Stimulated activated naive CD8-positive, alpha-beta T cell treated with anti-CD3 and anti-CD28 coated beads, Interleukin-15, Interleukin-2, amounts not matched to agents 100 ng/mL and 50 ng/mL, for 24 hours (primary cell): Measurements from ENCODE around the gene RAB3IL1.
"Not testable (repeated sequence)": the region's sequence is repeated elsewhere in the genome, so short reads cannot be mapped to it uniquely, and the experiment has no call there.

Source experiments
- H3K27ac Mint-ChIP-seq: one replicate; pipeline ENCODE4 v1.8.0; 2021; ENCODE audit warnings: mild to moderate bottlenecking, mixed read lengths
- H3K27me3 Mint-ChIP-seq: one replicate; pipeline ENCODE4 v1.8.0; 2021; ENCODE audit warnings: mixed read lengths
- H3K36me3 Mint-ChIP-seq: one replicate; pipeline ENCODE4 v1.8.0; 2021; ENCODE audit warnings: low read depth, mixed read lengths
- H3K4me1 Mint-ChIP-seq: one replicate; pipeline ENCODE4 v1.8.0; 2021; ENCODE audit warnings: low read depth, mixed read lengths
- H3K4me3 Mint-ChIP-seq: one replicate; pipeline ENCODE4 v1.8.0; 2021; ENCODE audit warnings: mild to moderate bottlenecking, mixed read lengths
- H3K9me3 Mint-ChIP-seq: one replicate; pipeline ENCODE4 v1.8.0; 2021; ENCODE audit warnings: mixed read lengths

Gene RAB3IL1

DNA sequence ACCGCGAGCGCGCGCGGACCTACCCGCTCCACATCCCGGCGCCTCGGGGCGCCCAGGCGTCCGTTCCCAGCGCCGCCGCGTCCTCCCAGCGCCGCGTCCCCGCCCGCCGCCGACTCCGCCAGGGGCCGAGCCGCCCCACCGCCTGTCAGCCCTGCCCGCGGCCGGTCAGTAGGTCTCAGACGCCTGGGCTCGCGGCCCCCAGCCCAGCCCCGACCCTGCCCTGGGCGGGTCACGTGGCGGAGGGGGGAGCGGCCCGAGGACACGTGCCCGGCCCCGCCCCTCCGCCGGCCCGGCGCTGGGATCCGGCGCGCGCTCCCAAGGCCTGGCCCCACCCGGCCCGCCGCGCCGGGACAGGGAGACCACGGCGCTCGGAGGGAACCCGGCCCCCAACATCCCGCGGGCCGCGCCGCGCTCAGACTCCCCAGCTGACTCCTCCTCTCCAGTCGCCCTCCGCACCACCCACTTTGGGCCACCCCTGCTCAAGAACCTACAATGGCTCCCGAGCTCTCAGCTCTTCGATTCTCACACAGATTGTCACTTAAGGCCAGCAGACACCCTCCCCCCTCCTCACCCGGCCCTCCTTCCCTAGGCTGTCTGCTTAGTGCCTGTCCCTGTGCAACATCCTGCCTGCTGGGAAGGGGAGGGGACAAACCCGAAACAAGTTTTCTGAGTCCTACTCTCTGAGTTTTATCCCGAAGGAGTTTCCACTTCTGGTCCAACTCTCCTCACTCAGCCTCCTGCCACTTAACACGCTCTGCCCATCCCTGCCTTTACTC lies at the start of gene RAB3IL1:
Gene RAB3IL1 (minus strand): TSS at position 233 of the 776 bp plus-strand sequence. CDS start 199 bp downstream, at position 34.
- no peaks in the 10 kb centered on the region for H3K9me3 Mint-ChIP-seq
- peaks cover 9% of the 10 kb centered on the region for H3K4me1 Mint-ChIP-seq
- no peaks in the 10 kb centered on the region for H3K36me3 Mint-ChIP-seq
- H3K27me3 Mint-ChIP-seq, result peaks cover 51% of the 10 kb centered on the region
- no peak within 1 kb of the TSS for H3K27ac Mint-ChIP-seq
- H3K4me3 Mint-ChIP-seq, result peak within 1 kb of the TSS; percentile 72

- Mint-ChIP-seq H3K27me3 (no peaks in the 10 kb centered on the region), H3K4me1 (peaks cover 66% of the 10 kb centered on the region), H3K4me3 (peak overlapping the region; percentile 91), H3K9me3 (no peaks in the 10 kb centered on the region), H3K36me3 (peaks cover 32% of the 10 kb centered on the region), H3K27ac (peak overlapping the region; percentile 86)
These were observed 49.4 kb upstream of the RAB3IL1 start for GRCh38 chr11:61966734-61967115.

DNA sequence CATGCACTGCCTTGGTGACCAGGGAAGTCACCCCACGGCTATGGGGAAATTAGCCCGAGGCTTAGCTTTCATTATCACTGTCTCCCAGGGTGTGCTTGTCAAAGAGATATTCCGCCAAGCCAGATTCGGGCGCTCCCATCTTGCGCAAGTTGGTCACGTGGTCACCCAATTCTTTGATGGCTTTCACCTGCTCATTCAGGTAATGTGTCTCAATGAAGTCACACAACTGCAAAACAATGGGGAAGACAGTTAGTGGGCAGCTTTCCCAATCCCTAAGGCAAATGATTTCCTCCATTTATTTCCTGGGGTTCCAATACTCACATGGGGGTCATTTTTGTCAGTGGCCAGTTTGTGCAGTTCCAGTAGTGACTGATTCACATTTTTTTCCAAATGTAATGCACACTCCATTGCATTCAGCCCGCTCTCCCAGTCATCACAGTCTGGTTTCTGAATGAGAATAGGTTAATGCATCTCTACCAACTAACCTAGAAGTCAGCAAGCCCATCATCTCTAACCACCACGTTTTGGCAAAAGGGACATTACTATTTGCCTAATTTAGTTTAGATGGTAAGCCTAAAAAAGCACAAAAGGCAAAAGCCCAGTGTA lies 47.4 kb upstream of the RAB3IL1 start:
- peaks cover 50% of the 10 kb centered on the region for H3K4me1 Mint-ChIP-seq
- peak overlapping the region; percentile 91 for H3K4me3 Mint-ChIP-seq
- H3K9me3 Mint-ChIP-seq, H3K27me3 Mint-ChIP-seq: not testable (repeated sequence)
- peak overlapping the region; percentile 24 for H3K27ac Mint-ChIP-seq
- H3K36me3 Mint-ChIP-seq, result peaks cover 32% of the 10 kb centered on the region

GRCh38 chr11:61964058-61964665 lies 46.8 kb upstream of the RAB3IL1 start:
- peaks cover 32% of the 10 kb centered on the region for H3K36me3 Mint-ChIP-seq
- H3K27me3 Mint-ChIP-seq, result no peaks in the 10 kb centered on the region
- H3K27ac Mint-ChIP-seq, result peak overlapping the region; percentile 7
- H3K4me3 Mint-ChIP-seq, result peak overlapping the region; percentile 3
- no peaks in the 10 kb centered on the region for H3K9me3 Mint-ChIP-seq
- H3K4me1 Mint-ChIP-seq, result peaks cover 45% of the 10 kb centered on the region

- peaks cover 32% of the 10 kb centered on the region for H3K36me3 Mint-ChIP-seq
- peak overlapping the region; percentile 3 for H3K4me3 Mint-ChIP-seq
These were observed 46.1 kb upstream of the RAB3IL1 start for GRCh38 chr11:61963282-61964057.

DNA sequence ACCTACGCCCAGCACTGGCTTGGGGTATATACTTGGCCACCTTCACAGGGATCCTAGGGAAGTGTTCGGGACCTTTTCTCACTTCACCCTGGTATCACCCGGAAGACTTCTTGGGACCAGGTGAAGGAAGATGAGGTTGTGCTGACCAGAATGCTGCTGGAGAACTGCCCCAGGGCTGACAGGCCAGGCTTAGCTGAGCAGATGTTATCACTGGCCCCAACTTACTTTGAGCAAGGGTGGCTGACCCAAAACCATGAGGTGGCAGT lies 45.6 kb upstream of the RAB3IL1 start:
- H3K4me3 Mint-ChIP-seq, result no peak overlapping the region
- no peaks in the 10 kb centered on the region for H3K9me3 Mint-ChIP-seq
- peaks cover 32% of the 10 kb centered on the region for H3K36me3 Mint-ChIP-seq
- peaks cover 37% of the 10 kb centered on the region for H3K4me1 Mint-ChIP-seq
- H3K27me3 Mint-ChIP-seq, result no peaks in the 10 kb centered on the region
- no peak overlapping the region for H3K27ac Mint-ChIP-seq

More at GRCh38 chr11:61963282-61964057, 46.1 kb upstream of the RAB3IL1 start:
- no peaks in the 10 kb centered on the region for H3K9me3 Mint-ChIP-seq
- H3K27me3 Mint-ChIP-seq, result no peaks in the 10 kb centered on the region
- peak overlapping the region; percentile 28 for H3K27ac Mint-ChIP-seq
- peaks cover 40% of the 10 kb centered on the region for H3K4me1 Mint-ChIP-seq

DNA sequence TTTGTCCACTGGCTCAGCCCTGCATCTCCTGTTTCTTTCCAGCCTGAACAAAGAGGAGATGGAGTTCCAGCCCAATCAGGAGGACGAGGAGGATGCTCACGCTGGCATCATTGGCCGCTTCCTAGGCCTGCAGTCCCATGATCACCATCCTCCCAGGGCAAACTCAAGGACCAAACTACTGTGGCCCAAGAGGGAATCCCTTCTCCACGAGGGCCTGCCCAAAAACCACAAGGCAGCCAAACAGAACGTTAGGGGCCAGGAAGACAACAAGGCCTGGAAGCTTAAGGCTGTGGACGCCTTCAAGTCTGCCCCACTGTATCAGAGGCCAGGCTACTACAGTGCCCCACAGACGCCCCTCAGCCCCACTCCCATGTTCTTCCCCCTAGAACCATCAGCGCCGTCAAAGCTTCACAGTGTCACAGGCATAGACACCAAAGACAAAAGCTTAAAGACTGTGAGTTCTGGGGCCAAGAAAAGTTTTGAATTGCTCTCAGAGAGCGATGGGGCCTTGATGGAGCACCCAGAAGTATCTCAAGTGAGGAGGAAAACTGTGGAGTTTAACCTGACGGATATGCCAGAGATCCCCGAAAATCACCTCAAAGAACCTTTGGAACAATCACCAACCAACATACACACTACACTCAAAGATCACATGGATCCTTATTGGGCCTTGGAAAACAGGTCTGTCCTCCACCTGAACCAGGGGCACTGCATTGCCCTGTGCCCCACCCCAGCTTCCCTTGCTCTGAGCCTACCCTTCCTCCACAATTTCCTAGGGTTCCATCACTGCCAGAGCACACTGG lies 45.0 kb upstream of the RAB3IL1 start:
- H3K9me3 Mint-ChIP-seq, result no peaks in the 10 kb centered on the region
- H3K4me1 Mint-ChIP-seq, result peaks cover 37% of the 10 kb centered on the region
- no peaks in the 10 kb centered on the region for H3K27me3 Mint-ChIP-seq
- peak overlapping the region; percentile 52 for H3K27ac Mint-ChIP-seq
- peaks cover 32% of the 10 kb centered on the region for H3K36me3 Mint-ChIP-seq
- H3K4me3 Mint-ChIP-seq, result no peak overlapping the region

DNA sequence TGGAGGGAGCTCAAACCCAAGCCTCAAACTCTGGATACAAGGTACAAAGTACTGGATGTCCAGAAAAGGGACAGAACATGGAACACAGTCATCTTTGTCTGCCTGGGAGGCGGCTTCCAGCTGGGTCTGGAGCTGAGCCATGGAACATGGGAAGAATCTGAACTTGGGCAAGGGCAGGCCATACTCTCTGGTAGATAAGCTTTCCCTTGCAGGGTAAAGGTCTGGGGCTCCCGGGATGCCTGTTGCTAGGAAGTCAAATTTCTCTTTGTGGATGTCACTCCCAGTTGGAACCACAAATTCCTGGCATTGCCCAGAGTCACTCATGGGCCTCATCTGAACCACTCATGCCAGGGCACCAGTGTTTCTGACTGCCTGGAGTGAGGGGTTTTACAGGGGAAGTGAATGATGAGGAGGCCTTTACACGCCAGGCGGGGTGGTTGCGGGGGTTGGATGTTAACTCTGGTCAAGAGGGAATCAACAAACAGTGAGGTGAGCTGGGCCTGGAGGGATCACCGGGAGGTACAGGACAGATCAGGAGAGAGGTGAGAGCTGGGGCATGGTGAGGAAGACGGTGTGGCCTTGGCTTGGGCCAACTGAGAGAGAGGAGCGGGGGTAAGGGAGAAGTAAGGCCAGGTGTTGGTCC lies 44.3 kb upstream of the RAB3IL1 start:
- H3K4me1 Mint-ChIP-seq, result peaks cover 37% of the 10 kb centered on the region
- H3K27me3 Mint-ChIP-seq, result no peaks in the 10 kb centered on the region
- H3K4me3 Mint-ChIP-seq, result no peak overlapping the region
- H3K27ac Mint-ChIP-seq, result peak overlapping the region; percentile 22
- no peaks in the 10 kb centered on the region for H3K9me3 Mint-ChIP-seq
- peaks cover 32% of the 10 kb centered on the region for H3K36me3 Mint-ChIP-seq

GRCh38 chr11:61960532-61960931 lies 43.2 kb upstream of the RAB3IL1 start:
- no peak overlapping the region for H3K27ac Mint-ChIP-seq
- H3K4me1 Mint-ChIP-seq, result peaks cover 37% of the 10 kb centered on the region
- H3K36me3 Mint-ChIP-seq, result peaks cover 24% of the 10 kb centered on the region

DNA sequence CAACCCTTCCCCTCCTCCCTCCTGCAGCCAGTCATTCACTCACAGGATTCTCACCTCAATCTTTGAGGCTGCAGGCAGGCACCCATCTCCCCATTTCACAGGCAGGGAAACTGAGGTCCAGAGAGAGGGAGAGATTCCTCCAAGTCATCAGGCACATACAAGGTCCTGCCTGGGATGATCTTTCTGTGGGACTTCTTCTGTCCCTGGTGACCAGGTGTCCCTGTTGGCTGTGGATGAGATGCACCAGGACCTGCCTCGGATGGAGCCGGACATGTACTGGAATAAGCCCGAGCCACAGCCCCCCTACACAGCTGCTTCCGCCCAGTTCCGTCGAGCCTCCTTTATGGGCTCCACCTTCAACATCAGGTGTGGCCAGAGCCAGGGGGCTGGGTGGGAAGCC lies 42.3 kb upstream of the RAB3IL1 start:
- Mint-ChIP-seq H3K4me1 (peaks cover 28% of the 10 kb centered on the region), H3K27ac (no peak overlapping the region), H3K4me3 (no peak overlapping the region), H3K9me3 (no peaks in the 10 kb centered on the region), H3K36me3 (peaks cover 15% of the 10 kb centered on the region), H3K27me3 (no peaks in the 10 kb centered on the region)

More at GRCh38 chr11:61960532-61960931, 43.2 kb upstream of the RAB3IL1 start:
- Mint-ChIP-seq H3K9me3 (no peaks in the 10 kb centered on the region), H3K4me3 (no peak overlapping the region), H3K27me3 (no peaks in the 10 kb centered on the region)

DNA sequence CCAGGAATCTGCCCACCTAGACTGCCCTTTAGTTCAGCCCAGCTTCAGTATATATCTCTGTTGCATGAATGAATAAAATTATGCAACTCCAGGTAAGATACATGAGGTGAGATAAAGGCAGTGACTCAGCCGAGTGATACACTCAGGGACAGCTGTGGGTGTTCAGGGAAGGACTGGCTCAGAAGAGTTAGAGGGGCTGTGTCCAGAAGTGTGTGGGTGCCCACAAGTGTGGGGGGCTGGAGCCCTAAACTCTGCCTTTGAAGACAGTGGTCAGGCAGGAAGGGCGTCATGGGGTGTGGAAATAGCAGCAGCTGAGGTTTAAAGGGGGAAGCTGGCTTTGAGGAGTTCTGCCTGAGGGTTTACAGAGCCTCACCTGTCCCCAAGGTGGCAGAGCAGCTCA lies 41.7 kb upstream of the RAB3IL1 start:
- Mint-ChIP-seq H3K4me1 (peaks cover 23% of the 10 kb centered on the region), H3K27ac (no peak overlapping the region), H3K9me3 (no peaks in the 10 kb centered on the region), H3K4me3 (no peak overlapping the region), H3K27me3 (peaks cover 4% of the 10 kb centered on the region), H3K36me3 (peaks cover 9% of the 10 kb centered on the region)

DNA sequence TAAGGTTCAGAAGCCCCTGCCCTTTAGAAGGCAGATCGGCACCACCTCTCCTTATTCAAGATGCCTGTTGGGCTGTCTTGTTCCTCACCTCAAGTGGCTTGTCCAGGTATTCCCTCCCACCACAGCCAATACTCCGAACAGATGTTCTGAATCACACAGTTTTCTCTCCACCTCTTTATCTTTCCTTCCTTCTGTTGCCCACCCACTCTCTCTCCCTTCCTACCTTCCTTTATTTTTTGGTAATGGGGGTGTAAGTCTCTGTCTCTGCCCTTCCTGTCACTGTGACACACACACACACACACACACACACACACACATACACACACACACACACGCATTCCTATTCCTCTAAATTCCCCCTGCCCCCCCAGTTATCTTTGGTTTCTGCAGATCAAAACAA lies 41.2 kb upstream of the RAB3IL1 start:
- peaks cover 18% of the 10 kb centered on the region for H3K4me1 Mint-ChIP-seq
- peaks cover 9% of the 10 kb centered on the region for H3K27me3 Mint-ChIP-seq
- H3K27ac Mint-ChIP-seq, result no peak overlapping the region
- no peaks in the 10 kb centered on the region for H3K9me3 Mint-ChIP-seq
- no peak overlapping the region for H3K4me3 Mint-ChIP-seq
- peaks cover 4% of the 10 kb centered on the region for H3K36me3 Mint-ChIP-seq

GRCh38 chr11:61957021-61957770 lies 39.8 kb upstream of the RAB3IL1 start:
- Mint-ChIP-seq H3K4me3 (no peak overlapping the region), H3K36me3 (no peaks in the 10 kb centered on the region), H3K27me3 (peaks cover 9% of the 10 kb centered on the region), H3K4me1 (peaks cover 14% of the 10 kb centered on the region), H3K9me3 (no peaks in the 10 kb centered on the region), H3K27ac (no peak overlapping the region)
